Stimulated activated CD8-positive, alpha-beta memory T cell treated with anti-CD3 and anti-CD28 coated beads, Interleukin-7, amount 100 ng/mL, for 48 hours (primary cell): ENCODE measurements around the gene ARHGAP11A.

Experiments
- DNase-seq, 2 donors: peaks; one replicate each; pipeline ENCODE4 v3.0.0-alpha.2; 2020; ENCODE audit warnings: low read depth in 1 of 2; ENCODE audit errors: extremely low read depth in 1 of 2

The ARHGAP11A gene

DNA sequence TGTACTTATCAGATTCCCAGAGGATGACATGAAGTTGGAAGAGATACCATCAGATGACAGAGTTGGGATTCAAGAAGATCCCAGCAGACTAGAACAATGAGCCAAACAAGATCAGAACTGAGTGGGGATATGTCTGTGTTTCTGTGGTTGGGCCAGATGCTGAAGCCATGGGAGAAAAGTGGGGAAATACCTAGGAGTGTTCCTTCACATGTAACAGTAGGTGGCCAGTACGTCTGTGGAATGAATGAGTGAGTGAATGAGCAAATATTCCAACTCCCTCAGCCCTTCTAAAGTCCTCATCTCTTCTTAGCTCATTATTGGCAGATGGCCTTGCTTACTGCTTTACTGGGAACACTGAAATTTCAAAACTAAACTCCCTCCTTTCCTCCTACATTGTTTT is 70.3 kb downstream of the ARHGAP11A start:
- no peak for DNase-seq

DNA sequence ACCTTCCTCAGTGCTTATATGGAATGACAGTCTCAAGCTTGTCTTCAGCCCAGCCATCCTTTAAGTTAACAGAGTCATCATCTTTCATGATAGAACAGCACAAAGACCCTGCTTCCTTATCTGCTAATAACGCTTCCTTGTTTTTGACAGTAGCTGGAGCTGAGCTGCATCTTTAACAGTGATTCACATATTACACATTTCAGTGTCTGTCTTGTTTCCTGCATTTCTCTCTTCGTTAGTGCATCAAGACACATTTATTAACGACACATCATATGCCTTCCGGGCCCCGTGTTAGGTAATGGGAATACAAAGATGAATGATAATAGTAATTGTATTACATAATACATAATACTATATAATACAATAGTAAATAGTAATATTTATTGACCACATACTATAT is 72.3 kb downstream of the ARHGAP11A start:
- DNase-seq = no peak

- DNase-seq = no peak
These were observed 72.9 kb downstream of the ARHGAP11A start for GRCh38 chr15:32688151-32688639.
